ENCODE results near the gene KRTAP10-12.

- TF ChIP-seq GATA2 (IDR thresholded peaks at IDR 0.05; ENCODE audit: low read depth, low read length) (no peak), GATA3 (IDR thresholded peaks at IDR 0.05; ENCODE audit: low read depth, low read length) (no peak)
These were observed 45.8 kb upstream of the KRTAP10-12 start for GRCh38 chr21:44650973-44651675.
